Lower leg skin (tissue), 4 donors: ENCODE measurements around the gene WDR1. TPM values are rescaled to one million over a fixed set of nuclear protein-coding genes. Genes with fewer than 3 reads are reported as not detected.

ENCODE experiments used
- DNase-seq, 2 donors: peaks; one replicate each; pipeline ENCODE4 v3.0.0-alpha.2; 2019; ENCODE audit warnings: low spot score in 2 of 2
- H3K4me3 ChIP-seq: fragments of 200-600 bp; sonication (generic); 2 replicates; pipeline ENCODE4 v1.5.1; 2017; ENCODE audit warnings: mild to moderate bottlenecking, low read depth; ENCODE audit not compliant: poor library complexity, severe bottlenecking
- POLR2A ChIP-seq, 2 donors: fragments of 450-650 bp; IDR thresholded peaks; one replicate each; pipeline ENCODE4 v1.6.1; 2016 to 2017; ENCODE audit warnings: antibody characterized with exemption in 2 of 2, mild to moderate bottlenecking in 1 of 2, moderate library complexity in 1 of 2
- WGBS, 2 donors: methylation state at CpG; one replicate each; pipeline ENCODE4 v1.1.5; 2018; 5-methylcytosine and 5-hydroxymethylcytosine counted together
- intact Hi-C: fragments of 100-400 bp; cut with DNase I; formaldehyde crosslinking; loops from one replicate; pipeline ENCODE4 v1.15.0; 2023; ENCODE audit warnings: low total_unique reads
- total RNA-seq, 4 donors: library from RNA; depleted of rRNA; stranded (reverse); fragments of >200 nt; gene quantifications; one replicate each; pipeline ENCODE4 v1.1.0, GENCODE V29; 2016
- TF ChIP-seq, protein P1 (sequence below), 3 donors: fragments of 450-650 bp; IDR thresholded peaks; one replicate each; pipeline ENCODE4 v1.5.1; 2016; ENCODE audit warnings: antibody characterized with exemption in 3 of 3, mild to moderate bottlenecking in 3 of 3, moderate library complexity in 2 of 3

WDR1 gene
- total RNA-seq, 4 donors from 2014 or later: 83.2 to 163 (median 144) TPM

DNA sequence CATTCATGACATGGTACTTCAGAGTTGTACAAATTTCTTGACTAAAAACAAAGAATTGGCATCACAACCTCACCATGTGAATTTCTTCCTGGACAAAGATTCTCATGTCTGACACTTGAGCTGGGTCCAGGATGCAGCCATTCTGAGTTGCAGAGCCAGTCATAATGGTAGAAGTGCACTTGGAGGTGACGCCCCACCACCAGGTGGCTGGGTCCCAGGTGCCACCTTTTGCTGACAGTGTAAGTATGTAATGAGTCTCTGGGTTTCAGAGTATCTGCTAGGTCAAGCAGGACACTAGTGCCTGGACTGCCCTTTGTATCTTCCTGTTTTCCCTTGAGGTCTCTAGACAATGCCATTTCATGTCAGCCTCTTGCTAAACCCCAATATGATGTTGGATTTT is 36.6 kb upstream of the WDR1 start:
- no peak overlapping the region for H3K4me3 ChIP-seq
- intact Hi-C loops: no loop called here

DNA sequence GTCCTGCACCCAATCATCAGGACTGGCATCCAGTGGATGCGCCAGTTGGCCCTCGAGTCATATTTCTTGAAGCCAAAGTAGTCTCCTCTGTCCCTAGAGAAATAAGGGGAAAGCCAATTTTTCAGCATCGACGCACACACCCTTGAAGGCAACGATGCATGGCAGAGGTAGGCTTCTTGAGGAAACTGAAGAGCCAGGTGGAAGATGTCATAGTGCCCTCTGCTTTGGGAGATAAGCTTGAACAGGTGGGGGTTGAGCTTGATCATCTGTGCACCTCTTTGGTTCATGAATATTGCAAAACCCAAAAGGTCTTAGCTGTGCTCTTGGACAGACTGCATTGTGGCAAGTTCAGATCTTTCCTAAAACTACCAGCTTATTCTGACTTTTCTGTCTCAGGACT is 34.6 kb upstream of the WDR1 start:
- DNase-seq: no peak
- WGBS, 2 donors: 94% methylated on average over 5 of the region's 5 CpGs
- H3K4me3 ChIP-seq: no peak overlapping the region
- intact Hi-C loops: no loop called here
- TF ChIP-seq, protein P1, sequence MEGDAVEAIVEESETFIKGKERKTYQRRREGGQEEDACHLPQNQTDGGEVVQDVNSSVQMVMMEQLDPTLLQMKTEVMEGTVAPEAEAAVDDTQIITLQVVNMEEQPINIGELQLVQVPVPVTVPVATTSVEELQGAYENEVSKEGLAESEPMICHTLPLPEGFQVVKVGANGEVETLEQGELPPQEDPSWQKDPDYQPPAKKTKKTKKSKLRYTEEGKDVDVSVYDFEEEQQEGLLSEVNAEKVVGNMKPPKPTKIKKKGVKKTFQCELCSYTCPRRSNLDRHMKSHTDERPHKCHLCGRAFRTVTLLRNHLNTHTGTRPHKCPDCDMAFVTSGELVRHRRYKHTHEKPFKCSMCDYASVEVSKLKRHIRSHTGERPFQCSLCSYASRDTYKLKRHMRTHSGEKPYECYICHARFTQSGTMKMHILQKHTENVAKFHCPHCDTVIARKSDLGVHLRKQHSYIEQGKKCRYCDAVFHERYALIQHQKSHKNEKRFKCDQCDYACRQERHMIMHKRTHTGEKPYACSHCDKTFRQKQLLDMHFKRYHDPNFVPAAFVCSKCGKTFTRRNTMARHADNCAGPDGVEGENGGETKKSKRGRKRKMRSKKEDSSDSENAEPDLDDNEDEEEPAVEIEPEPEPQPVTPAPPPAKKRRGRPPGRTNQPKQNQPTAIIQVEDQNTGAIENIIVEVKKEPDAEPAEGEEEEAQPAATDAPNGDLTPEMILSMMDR (IDR thresholded peaks at IDR 0.05): no peak
- no peak for TF ChIP-seq POLR2A (IDR thresholded peaks at IDR 0.05)

More for the DNA sequence above, 36.6 kb upstream of the WDR1 start:
- DNase-seq: no peak
- 81 to 94% methylated on average over 1 of the region's 1 CpG for WGBS, 2 donors
- TF ChIP-seq POLR2A (IDR thresholded peaks at IDR 0.05): no peak
- TF ChIP-seq, protein P1 (IDR thresholded peaks at IDR 0.05): no peak

DNA sequence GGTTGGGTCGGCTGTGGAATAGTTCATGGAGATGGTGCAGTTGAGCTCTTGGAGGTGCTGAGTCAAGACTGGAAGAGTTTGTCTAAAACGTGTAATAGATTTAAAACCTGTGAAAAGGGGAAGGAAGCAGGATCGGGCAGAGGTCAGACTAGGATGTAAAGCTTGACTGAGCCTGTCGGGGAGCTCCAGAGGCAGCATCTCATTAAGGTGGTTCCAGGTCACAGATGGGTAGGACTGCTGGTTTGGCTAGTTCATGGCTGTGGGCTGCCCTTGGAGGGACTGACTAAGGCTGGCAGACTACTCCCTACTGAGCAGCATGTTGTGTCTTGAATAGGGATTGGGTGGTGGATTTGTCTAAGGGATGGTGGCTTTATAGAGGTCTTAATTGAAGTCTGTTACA is 28.4 kb upstream of the WDR1 start:
- no peak for DNase-seq
- 44 to 55% methylated on average over 4 of the region's 4 CpGs for WGBS, 2 donors
- intact Hi-C loops: no loop called here
- TF ChIP-seq, protein P1 (IDR thresholded peaks at IDR 0.05): no peak
- no peak for TF ChIP-seq POLR2A (IDR thresholded peaks at IDR 0.05)
- no peak overlapping the region for H3K4me3 ChIP-seq

DNA sequence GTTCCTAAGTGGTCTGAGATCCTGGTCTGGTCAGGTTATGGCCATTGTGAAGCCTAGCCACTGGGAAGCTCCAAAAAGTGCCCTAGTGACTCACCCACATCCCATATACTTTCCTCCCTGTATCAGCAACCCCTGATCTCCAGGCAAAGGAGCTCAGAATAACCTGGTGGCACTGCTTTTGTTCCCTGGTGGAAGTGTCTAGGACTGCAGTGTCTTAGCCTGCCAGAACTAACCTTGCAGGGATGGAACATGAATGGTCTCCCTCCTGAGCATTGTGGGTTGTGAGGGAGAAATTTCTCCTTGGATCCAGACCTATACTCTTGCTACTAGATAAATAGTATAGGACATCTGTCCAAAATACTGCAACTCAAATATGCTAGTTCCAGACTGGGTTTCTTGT is 27.9 kb upstream of the WDR1 start:
- TF ChIP-seq, protein P1 (IDR thresholded peaks at IDR 0.05): no peak
- no peak for TF ChIP-seq POLR2A (IDR thresholded peaks at IDR 0.05)
- intact Hi-C loops: no loop called here
- DNase-seq: no peak
- no peak overlapping the region for H3K4me3 ChIP-seq

DNA sequence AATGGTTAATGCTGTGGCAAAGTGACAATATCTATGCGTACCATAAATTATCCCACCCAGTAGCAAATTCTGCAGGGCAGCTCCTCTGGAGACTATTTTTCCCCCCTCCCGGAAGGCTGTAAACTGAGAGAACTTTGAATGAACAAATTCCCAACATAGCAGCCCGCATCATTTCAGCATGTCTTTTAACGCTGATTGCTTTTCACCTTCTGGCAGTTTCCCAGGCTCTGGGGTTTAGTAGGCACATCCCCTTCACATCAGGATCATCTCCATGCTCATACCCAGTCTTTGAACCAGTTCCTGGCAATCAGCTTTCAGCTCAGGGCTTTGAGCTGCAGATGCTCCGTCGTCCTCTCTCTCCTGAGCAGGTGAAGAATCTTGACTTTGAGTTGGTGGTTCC is 26.6 kb upstream of the WDR1 start:
- H3K4me3 ChIP-seq: no peak overlapping the region
- 91 to 92% methylated on average over 6 of the region's 6 CpGs for WGBS, 2 donors
- TF ChIP-seq POLR2A (IDR thresholded peaks at IDR 0.05): no peak
- TF ChIP-seq, protein P1 (IDR thresholded peaks at IDR 0.05): no peak
- DNase-seq: no peak
- intact Hi-C loops: no loop called here
